Left forelimb (tissue), 1 donor: Measurements from ENCODE around the gene CD276.
"Not testable (repeated sequence)": the region's sequence is repeated elsewhere in the genome, so short reads cannot be mapped to it uniquely, and the experiment has no call there.

Experiments
- DNase-seq: peaks from one replicate; pipeline ENCODE4 v3.0.0-alpha.2; 2018; ENCODE audit warnings: low spot score

The CD276 gene

DNA sequence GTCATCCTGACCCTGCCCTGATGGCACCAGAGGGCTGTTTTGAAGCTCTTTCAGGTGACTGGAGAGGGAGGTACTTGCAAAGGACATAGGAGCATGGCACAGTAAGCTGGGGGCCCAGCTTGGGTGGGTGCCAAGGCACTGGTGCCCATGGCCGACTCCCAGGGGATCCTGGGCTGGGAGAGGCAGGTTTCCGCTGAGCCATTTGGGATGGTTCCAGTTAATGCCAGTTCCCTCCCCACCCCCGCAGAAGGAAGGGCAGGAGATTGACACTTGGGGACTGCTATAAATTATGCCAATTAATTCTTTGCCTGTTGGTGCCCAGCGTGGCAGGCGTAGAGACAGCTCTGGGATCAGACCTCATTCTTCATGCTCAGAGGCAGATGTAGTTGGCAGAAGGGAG lies 26.1 kb downstream of the CD276 start:
- no peak for DNase-seq

- no peak for DNase-seq
Observed at GRCh38 chr15:73711526-73711925, 27.3 kb downstream of the CD276 start.

- DNase-seq = no peak
Observed at GRCh38 chr15:73712107-73712506, 27.9 kb downstream of the CD276 start.

DNA sequence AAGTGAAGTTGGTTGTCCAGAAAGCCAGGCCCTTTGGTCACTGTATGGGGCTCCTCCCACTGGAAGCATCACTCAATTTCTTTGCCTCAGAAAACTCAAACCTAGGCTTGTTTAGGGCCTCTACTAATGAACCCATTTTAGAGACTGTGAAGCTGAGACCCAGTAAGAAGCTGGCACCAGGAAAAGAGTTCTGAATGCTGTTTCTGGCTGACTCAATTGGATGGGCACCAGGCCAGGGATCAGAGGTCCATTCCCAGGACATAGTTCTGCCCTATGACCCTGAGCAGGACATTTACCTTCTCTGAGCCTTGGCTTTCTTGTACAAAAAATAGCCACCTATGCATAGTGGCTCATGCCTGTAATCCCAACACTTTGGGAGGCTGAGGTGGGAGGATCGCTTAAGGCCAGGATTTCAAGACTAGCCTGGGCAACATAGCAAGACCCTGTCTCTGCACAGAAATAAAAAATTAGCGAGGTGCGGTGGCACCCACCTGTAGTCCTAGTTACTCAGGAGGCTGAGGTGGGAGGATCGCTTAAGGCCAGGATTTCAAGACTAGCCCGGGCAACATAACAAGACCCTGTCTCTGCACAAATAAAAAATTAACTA lies 30.6 kb downstream of the CD276 start:
- DNase-seq = no peak

DNA sequence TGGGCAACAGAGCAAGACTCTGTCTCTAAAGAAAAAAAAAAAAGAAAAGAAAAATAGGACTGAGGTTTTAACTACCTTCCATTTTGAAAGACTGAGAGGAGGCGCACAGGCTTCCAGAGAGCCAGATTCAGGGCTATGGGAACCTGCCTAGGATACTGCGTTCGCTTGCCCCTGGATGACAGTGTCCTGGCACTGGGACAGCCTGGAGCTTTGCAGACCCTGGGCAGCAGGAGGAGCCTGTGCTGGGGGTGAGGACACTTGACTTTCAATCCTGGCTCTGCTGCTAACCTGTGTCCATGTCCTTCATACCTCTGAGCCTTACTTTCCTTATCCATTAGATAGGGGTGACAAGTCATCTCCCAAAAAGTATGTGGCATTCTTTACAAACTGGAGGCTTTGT lies 31.2 kb downstream of the CD276 start:
- no peak for DNase-seq

DNA sequence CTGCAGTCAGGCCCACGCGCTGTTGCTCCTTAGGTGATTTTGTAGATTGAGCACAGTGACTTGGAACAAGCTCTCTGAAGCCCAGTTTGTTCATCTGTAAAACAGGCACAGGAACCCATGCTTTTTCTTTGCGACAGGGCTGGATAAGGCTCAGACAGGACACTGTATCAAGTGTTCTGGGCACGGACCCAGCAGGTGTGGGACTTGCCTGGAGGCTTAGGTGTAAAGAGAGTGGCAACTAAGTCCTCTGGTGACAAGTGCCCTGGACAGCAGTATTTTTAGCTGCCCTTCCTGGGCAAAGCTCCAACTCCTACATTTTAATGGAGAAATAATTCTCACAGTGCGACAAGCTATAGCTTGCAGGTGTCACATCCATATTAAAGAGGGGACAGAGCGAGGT lies 32.2 kb downstream of the CD276 start:
- no peak for DNase-seq

DNA sequence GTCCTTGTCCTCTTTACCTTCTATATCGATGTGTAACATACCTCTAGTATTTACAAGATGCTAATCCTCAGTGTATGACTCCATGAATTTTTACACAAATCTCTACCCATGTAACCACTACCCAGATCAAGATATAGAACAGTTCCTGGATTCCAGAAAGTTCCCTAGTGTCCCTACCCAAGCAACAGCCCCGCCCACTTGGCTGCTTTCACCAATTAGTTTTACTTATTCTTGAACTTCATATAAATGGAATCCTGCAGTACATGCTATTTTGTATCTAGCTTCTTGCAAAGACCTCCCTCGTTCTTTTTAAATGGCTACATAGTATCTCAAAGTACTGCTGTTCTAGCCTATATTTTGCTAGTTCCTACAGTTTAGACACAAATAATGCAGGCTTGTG lies 33.0 kb downstream of the CD276 start:
- no peak for DNase-seq

- DNase-seq = no peak
Observed at GRCh38 chr15:73717802-73718201, 33.6 kb downstream of the CD276 start.

- no peak for DNase-seq
Observed at GRCh38 chr15:73718694-73719093, 34.5 kb downstream of the CD276 start.

- DNase-seq = no peak
Observed at GRCh38 chr15:73722425-73722824, 38.2 kb downstream of the CD276 start.

GRCh38 chr15:73723191-73723590 lies 39.0 kb downstream of the CD276 start:
- DNase-seq = no peak

DNA sequence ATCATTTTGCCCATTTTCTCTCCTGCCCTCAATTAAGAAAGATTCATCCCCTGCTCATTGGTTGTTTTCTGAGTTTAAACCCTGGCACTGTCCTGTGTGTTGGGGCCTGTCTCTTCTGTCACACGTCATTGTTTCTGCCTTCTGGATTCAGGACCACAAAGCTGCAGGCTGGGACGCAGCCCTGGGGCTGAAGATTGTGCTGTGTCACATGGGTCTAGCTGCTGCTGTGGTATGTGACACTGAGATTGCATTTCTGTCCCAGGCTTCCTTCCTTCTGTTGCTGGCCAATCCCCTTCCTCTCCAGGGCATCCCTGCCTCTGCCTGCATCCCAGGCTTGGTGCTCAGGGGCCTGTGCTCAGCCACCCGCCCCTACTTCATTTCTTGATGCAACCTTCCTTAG lies 40.0 kb downstream of the CD276 start:
- DNase-seq = no peak

DNA sequence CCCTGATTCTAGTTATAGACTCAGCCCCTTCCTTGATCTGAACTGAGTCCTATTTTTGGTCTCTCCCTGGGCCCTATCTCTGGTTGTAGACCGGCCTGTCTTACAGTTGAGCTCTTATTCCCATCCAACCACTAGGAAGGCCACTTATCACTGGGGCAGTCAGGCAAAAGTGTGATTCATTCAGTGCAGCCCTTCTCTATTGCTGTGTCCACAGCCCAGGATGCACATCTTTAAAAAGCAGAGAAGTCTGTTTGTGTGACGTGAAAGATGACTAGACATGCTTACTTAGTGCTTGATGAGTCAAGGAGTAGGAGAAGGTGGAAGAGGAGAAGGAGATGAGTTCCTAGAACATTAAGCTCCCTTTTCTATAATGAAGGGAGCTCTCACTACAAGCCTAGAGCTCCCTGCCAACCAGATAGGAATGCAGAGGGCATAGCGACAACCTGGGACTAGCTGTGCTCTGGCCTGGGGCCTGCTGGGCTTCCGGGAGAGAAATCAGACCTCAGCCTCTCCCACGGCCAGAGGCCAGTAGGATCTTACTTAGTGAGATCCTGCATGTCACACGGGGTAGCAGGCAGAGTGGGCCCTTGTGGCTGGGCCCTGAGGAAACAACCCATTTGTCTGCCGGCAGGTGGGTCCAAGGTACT lies 43.3 kb downstream of the CD276 start:
- no peak for DNase-seq

DNA sequence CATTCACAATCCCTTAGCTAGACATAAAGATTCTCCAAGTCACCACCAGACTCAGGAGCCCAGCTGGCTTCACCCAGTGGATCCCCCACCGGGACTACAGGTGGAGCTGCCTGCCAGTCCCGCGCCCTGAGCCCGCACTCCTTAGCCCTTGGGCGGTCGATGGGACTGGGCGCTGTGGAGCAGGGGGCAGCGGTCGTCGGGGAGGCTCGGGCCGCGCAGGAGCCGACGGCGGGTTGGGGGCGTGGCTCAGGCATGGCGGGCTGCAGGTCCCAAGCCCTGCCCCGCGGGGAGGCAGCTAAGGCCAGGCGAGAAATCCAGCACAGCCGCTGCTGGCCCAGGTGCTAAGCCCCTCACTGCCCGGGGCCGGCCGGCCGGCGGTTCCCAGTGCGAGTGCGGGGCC lies 47.9 kb downstream of the CD276 start:
- not testable (repeated sequence) for DNase-seq

- DNase-seq = no peak
Observed at GRCh38 chr15:73732930-73733329, 48.7 kb downstream of the CD276 start.

- no peak for DNase-seq
Observed at GRCh38 chr15:73737535-73737934, 53.4 kb downstream of the CD276 start.

DNA sequence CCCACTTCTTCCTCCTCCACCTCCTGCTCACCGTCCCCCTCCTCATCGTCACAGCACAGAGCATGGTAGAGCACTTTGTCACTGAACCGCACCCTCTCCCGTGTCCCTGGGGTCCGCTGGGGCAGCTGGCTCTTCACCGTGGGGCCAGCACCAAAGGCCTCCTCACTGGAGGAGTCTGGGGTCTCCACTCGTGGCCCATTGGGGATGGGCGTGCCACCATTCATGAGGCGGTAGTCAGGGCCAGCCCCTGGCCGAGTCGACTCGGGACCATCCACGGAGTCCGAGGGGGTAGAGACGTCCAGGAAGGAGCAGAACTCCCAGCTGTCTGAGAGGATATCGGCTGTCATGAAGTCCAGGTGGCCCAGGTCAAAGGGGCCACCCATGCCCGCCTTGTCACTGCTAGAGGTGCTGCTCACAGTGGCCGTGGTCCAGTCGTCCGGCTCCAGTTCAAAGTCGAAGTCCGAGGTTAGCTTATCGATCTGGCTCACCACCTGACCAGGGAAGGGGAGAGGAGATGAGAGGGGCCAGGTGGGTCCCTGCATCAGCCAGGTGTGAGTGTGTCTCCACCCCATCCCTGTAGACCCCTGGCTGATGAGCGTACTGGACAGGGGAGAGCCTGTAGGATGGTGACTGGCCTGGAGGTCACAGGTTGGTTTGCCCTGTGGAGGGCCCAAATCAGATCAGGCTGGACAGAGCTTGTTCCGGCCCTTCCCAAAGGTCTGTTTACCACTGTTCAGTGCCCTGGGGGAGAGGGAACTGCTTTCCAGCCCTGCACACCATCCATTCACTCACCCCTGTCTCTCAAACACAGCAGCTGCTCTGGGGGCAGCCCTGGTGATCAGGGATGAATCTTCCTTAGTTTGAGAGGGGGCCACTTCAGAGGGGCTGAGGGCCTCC lies 56.2 kb downstream of the CD276 start:
- DNase-seq = no peak

- DNase-seq = no peak
Observed at GRCh38 chr15:73741321-73741836, 57.2 kb downstream of the CD276 start.

DNA sequence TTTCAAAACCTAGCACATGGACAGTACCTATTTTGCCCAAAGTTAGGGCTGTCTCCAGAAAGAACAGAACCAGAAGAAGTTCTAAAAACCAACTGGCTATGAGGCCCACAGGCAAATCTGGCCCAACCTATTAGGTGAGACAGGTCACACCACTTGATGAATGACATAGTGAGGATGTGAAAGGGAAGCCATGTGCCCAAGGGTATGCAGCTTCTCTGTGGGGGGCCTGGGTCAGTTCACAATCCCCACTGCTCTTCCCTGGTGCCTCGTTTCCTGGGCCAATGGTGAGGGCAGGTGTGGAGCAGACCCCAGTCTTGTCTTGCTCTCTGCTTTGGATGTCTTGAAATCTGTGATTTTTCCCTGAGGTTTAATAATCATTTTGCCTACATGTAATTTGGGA lies 60.1 kb downstream of the CD276 start:
- DNase-seq = no peak

- DNase-seq = no peak
Observed at GRCh38 chr15:73745073-73745472, 60.9 kb downstream of the CD276 start.

DNA sequence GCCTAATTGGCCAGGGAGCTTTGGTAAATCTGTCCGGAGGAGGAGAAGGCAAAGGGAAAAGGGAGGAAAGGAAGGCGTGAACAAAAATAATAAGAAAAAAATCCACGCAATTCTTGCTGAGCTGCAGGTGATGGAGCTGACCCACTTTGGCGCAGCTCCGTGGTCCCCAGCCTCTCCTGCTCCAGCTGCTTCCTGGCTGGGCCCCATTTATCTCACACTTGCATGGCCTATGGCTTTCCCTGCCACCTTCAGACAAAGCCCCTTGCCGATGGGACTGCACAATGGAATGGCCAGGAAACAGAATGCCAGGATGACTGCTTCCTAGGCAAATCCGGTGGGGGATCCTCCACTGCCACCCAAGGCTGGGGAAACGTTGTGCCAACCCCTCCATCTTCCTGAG lies 62.1 kb downstream of the CD276 start:
- DNase-seq = no peak

- DNase-seq = no peak
Observed at GRCh38 chr15:73746883-73747282, 62.7 kb downstream of the CD276 start.
